ENCODE data around the gene NTRK3. TPM values are rescaled to one million over a fixed set of nuclear protein-coding genes. Genes with fewer than 3 reads are reported as not detected.
A peak's percentile ranks its signal among the peaks of the same experiment; 100 is the strongest.

The NTRK3 gene
- polyA plus RNA-seq, 1 donor (not counting 4 experiments of a cell fraction or from before 2014, with no cell fraction given), result not detected

DNA sequence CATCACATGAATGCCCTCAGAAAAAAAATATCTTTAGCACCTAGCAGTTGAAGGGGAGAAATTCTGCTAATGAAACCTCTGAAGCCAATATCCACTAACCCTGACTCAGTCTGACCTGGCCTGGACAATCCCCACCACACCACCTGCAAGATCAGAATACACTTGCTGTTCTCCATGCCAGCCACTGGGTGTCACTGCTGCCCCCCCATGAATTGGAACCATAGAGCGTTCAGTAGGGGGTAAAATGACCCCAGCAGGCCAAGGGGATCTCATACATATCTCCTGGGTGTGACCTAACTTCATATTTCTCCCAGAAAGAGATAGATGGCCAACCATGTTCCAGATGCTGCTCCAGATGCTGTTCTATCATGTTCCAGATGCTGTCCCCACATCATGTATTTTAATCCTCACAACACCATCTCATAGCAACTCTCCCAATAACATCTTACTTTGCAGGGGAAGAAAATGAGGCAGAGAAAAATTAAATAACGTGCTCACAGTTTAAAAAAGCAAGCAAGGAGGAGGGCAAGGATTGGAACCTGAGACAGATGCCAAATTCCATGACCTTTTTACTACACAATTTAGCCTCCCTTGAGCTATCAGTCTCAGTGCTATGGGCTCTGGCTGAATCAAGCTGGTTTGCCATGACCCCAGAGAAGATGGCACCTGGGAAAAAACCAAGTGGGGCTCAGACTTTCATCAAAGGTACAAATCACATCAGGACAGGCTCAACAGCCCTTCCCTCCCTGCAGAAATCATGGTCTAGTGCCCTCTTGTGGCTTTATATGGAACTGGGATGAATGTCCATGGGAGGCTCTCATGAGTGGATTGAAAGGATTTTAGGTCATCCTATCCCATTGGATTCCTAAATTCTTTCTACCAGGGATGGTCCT, 12.4 kb downstream of the NTRK3 start:
- Histone ChIP-seq H3K4me3 (ENCODE audit: control insufficient read depth in 2 of 3, extremely low read depth in 1 of 3, insufficient read depth in 2 of 3, low read depth in 1 of 3, low read length in 3 of 3) (no peak overlapping the region), H3K27ac (ENCODE audit: control insufficient read depth, insufficient read depth, low read length) (no peak overlapping the region), H3K4me1 (ENCODE audit: control insufficient read depth, extremely low read depth, insufficient read depth, low read length) (no peaks in the 10 kb centered on the region), H4K20me1 (ENCODE audit: control insufficient read depth, extremely low read depth, insufficient read depth, low read length) (no peaks in the 10 kb centered on the region), H3K36me3 (ENCODE audit: control insufficient read depth in 2 of 2, extremely low read depth in 1 of 2, insufficient read depth in 2 of 2, low read length in 2 of 2) (no peaks in the 10 kb centered on the region), H3K9ac (ENCODE audit: control insufficient read depth, extremely low read depth, insufficient read depth, low read length) (no peak overlapping the region), H3K9me1 (ENCODE audit: control insufficient read depth, extremely low read depth, insufficient read depth, low read length) (no peaks in the 10 kb centered on the region), H3K27me3 (ENCODE audit: control insufficient read depth, extremely low read depth, insufficient read depth, low read length) (peaks cover 4% of the 10 kb centered on the region), H2AFZ (ENCODE audit: control insufficient read depth, low read length) (no peak overlapping the region), H3K79me2 (ENCODE audit: control insufficient read depth, insufficient read depth, low read length) (no peaks in the 10 kb centered on the region), H3K4me2 (ENCODE audit: control insufficient read depth, extremely low read depth, insufficient read depth, low read depth, low read length) (no peak overlapping the region), H3K9me3 (ENCODE audit: control insufficient read depth, low read depth, low read length) (no peaks in the 10 kb centered on the region)
- FAIRE-seq (no peak), DNase-seq (ENCODE audit: low read depth, low spot score) (no peak)
- dilution Hi-C loops (cut with MboI; ENCODE audit: extremely low pct_ligation_motif_present, low sequenced_read_pairs), result no loop called here
- TF ChIP-seq, protein P1, sequence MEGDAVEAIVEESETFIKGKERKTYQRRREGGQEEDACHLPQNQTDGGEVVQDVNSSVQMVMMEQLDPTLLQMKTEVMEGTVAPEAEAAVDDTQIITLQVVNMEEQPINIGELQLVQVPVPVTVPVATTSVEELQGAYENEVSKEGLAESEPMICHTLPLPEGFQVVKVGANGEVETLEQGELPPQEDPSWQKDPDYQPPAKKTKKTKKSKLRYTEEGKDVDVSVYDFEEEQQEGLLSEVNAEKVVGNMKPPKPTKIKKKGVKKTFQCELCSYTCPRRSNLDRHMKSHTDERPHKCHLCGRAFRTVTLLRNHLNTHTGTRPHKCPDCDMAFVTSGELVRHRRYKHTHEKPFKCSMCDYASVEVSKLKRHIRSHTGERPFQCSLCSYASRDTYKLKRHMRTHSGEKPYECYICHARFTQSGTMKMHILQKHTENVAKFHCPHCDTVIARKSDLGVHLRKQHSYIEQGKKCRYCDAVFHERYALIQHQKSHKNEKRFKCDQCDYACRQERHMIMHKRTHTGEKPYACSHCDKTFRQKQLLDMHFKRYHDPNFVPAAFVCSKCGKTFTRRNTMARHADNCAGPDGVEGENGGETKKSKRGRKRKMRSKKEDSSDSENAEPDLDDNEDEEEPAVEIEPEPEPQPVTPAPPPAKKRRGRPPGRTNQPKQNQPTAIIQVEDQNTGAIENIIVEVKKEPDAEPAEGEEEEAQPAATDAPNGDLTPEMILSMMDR (optimal IDR thresholded peaks at IDR 0.05 in 1 of 3, IDR thresholded peaks at IDR 0.05 in 1 of 3, conservative IDR thresholded peaks at IDR 0.05 in 1 of 3; ENCODE audit: extremely low read depth in 1 of 3, insufficient read depth in 2 of 3, low read length in 3 of 3), result peak; percentile 56 to 64 (median 64)
- no peak for TF ChIP-seq EZH2 (IDR thresholded peaks at IDR 0.05; ENCODE audit: low read length)

DNA sequence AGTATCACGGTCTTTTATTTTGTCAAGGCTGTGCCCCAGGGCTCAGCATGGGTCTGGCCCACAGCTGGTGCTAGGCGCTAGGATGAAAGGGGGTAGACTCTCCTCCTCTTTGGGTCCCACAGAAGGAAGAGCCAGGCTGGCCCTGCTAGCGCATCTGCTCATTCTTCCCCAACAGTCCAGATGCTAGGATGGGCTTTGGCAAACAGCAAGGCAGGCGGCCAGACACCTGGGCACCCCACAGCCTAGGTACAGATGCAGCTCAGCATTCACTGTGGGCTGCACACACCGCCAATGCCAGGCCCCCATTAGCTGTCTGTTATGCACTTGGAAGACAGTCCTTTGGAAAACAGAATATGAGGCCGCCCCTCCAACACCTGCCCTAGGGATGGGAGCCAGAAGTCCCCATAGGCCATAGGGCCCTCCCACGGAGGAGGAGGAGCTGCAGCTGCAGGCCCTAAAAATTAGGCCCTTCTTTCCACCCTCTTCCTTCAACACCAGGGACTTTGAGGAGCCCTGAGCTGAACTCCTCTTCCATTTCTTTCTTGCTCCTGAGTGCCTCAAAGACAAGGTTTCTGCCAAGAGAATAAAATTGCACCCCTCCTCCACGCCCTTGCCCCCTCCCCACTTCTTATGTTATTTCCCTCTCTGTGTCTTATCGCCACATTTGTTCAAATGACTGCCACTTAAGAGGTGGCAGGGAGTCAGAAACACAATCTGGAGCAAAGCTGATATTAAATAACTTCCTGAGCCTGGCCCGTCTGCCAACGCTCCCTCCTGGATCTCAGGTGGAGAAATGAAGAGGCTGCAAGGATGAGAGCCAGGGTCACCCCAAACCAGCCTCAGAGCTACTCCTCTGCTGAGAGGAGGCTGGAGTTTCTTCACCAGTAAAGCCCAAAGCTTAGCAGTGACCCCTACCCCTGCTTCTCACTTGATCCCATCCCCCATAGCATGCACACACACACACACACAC, 13.7 kb downstream of the NTRK3 start:
- H3K9me1 ChIP-seq (ENCODE audit: control insufficient read depth, extremely low read depth, insufficient read depth, low read length), result no peaks in the 10 kb centered on the region
- H3K27me3 ChIP-seq (ENCODE audit: control insufficient read depth, extremely low read depth, insufficient read depth, low read length), result peaks cover 4% of the 10 kb centered on the region
- no peak for DNase-seq (ENCODE audit: low read depth, low spot score)
- no peak for FAIRE-seq
- no peaks in the 10 kb centered on the region for H4K20me1 ChIP-seq (ENCODE audit: control insufficient read depth, extremely low read depth, insufficient read depth, low read length)
- no peaks in the 10 kb centered on the region for H3K79me2 ChIP-seq (ENCODE audit: control insufficient read depth, insufficient read depth, low read length)
- dilution Hi-C loops (cut with MboI; ENCODE audit: extremely low pct_ligation_motif_present, low sequenced_read_pairs), result no loop called here
- no peaks in the 10 kb centered on the region for H3K36me3 ChIP-seq (ENCODE audit: control insufficient read depth in 2 of 2, extremely low read depth in 1 of 2, insufficient read depth in 2 of 2, low read length in 2 of 2)
- H3K9ac ChIP-seq (ENCODE audit: control insufficient read depth, extremely low read depth, insufficient read depth, low read length), result no peak overlapping the region
- H2AFZ ChIP-seq (ENCODE audit: control insufficient read depth, low read length), result no peak overlapping the region
- no peak overlapping the region for H3K27ac ChIP-seq (ENCODE audit: control insufficient read depth, insufficient read depth, low read length)
- H3K4me3 ChIP-seq (ENCODE audit: control insufficient read depth in 2 of 3, extremely low read depth in 1 of 3, insufficient read depth in 2 of 3, low read depth in 1 of 3, low read length in 3 of 3), result no peak overlapping the region
- no peak overlapping the region for H3K4me2 ChIP-seq (ENCODE audit: control insufficient read depth, extremely low read depth, insufficient read depth, low read depth, low read length)
- TF ChIP-seq, protein P1 (optimal IDR thresholded peaks at IDR 0.05 in 1 of 3, IDR thresholded peaks at IDR 0.05 in 1 of 3, conservative IDR thresholded peaks at IDR 0.05 in 1 of 3; ENCODE audit: extremely low read depth in 1 of 3, insufficient read depth in 2 of 3, low read length in 3 of 3), result no peak
- no peak for TF ChIP-seq EZH2 (IDR thresholded peaks at IDR 0.05; ENCODE audit: low read length)
- H3K9me3 ChIP-seq (ENCODE audit: control insufficient read depth, low read depth, low read length), result no peaks in the 10 kb centered on the region
- H3K4me1 ChIP-seq (ENCODE audit: control insufficient read depth, extremely low read depth, insufficient read depth, low read length), result no peaks in the 10 kb centered on the region
